Ascending aorta (tissue), 2 donors: Measurements from ENCODE around the gene BRI3BP. TPM values are rescaled to one million over a fixed set of nuclear protein-coding genes. Genes with fewer than 3 reads are reported as not detected.

Experiments used
- DNase-seq, 2 donors: peaks; one replicate each; pipeline ENCODE4 v3.0.0-alpha.2; 2019; ENCODE audit warnings: low spot score in 2 of 2
- H3K27ac ChIP-seq, 2 donors: fragments of 200-600 bp; sonication (generic); one replicate each; pipeline ENCODE4 v1.5.1; 2016 to 2017; ENCODE audit warnings: mild to moderate bottlenecking in 1 of 2
- H3K27me3 ChIP-seq: fragments of 200-600 bp; sonication (generic); one replicate; pipeline ENCODE4 v1.5.1; 2017
- H3K36me3 ChIP-seq, 2 donors: fragments of 200-600 bp; sonication (generic); one replicate each; pipeline ENCODE4 v1.5.1; 2016
- H3K4me1 ChIP-seq, 2 donors: fragments of 200-600 bp; sonication (generic); one replicate each; pipeline ENCODE4 v1.5.1; 2016 to 2017; ENCODE audit warnings: mild to moderate bottlenecking in 1 of 2
- H3K4me3 ChIP-seq, 2 donors: fragments of 200-600 bp; sonication (generic); one replicate each; pipeline ENCODE4 v1.5.1; 2016 to 2017; ENCODE audit warnings: mild to moderate bottlenecking in 1 of 2
- H3K9me3 ChIP-seq, 2 donors: fragments of 200-600 bp; sonication (generic); one replicate each; pipeline ENCODE4 v1.5.1; 2016
- intact Hi-C: fragments of 100-400 bp; cut with DNase I; formaldehyde crosslinking; loops from one replicate; pipeline ENCODE4 v1.15.1; 2023
- total RNA-seq: library from RNA; depleted of rRNA; stranded (reverse); fragments of >200 nt; gene quantifications from one replicate; pipeline ENCODE4 v1.1.0, GENCODE V29; 2016
- TF ChIP-seq, protein P1 (sequence below), 3 experiments: fragments of 200-600 bp in 2 of 3; fragments of 450-650 bp in 1 of 3; sonication (generic) in 2 of 3; IDR thresholded peaks; one replicate each; pipeline ENCODE4 v1.5.1; 2016 to 2019; ENCODE audit warnings: antibody characterized with exemption in 3 of 3, mild to moderate bottlenecking in 1 of 3, moderate library complexity in 1 of 3

The BRI3BP gene
- total RNA-seq, 1 donor from 2014 or later = 2.1 TPM

DNA sequence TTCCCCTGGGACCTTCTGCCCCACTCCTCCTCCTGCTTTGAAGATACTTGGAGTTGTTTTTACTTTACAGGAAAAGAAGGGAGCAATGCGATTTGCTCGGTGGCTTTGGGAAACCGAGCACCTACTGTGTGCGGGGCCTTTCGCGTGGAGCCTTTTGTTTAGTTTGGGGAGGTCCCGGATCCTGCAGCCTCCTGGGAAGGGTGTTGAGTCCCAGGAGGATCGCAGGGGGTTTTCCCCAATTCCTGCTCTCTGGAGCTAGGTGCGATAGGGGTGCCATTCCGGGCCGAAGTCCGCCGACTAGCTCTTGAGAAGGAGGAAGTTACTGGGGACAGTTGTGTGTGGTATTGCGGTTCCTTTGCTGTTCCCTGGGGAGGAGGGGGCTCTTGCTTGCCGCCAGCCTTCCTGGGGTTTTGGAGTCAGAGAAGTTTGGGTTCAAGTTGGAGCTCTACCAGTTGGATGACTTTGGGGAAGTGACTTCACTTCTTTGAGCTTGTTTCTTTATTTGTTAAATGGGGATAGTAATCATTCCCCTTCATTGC is 1.1 kb downstream of the BRI3BP start:
- Histone ChIP-seq H3K27ac (no peak overlapping the region), H3K4me3 (peak overlapping the region; percentile 83 to 84), H3K9me3 (no peaks in the 10 kb centered on the region), H3K4me1 (peaks cover 0 to 5% of the 10 kb centered on the region in 2 donors), H3K27me3 (no peaks in the 10 kb centered on the region), H3K36me3 (no peaks in the 10 kb centered on the region)
- no peak for DNase-seq
- TF ChIP-seq, protein P1, sequence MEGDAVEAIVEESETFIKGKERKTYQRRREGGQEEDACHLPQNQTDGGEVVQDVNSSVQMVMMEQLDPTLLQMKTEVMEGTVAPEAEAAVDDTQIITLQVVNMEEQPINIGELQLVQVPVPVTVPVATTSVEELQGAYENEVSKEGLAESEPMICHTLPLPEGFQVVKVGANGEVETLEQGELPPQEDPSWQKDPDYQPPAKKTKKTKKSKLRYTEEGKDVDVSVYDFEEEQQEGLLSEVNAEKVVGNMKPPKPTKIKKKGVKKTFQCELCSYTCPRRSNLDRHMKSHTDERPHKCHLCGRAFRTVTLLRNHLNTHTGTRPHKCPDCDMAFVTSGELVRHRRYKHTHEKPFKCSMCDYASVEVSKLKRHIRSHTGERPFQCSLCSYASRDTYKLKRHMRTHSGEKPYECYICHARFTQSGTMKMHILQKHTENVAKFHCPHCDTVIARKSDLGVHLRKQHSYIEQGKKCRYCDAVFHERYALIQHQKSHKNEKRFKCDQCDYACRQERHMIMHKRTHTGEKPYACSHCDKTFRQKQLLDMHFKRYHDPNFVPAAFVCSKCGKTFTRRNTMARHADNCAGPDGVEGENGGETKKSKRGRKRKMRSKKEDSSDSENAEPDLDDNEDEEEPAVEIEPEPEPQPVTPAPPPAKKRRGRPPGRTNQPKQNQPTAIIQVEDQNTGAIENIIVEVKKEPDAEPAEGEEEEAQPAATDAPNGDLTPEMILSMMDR (IDR thresholded peaks at IDR 0.05) = no peak
- intact Hi-C loops = no loop called here

DNA sequence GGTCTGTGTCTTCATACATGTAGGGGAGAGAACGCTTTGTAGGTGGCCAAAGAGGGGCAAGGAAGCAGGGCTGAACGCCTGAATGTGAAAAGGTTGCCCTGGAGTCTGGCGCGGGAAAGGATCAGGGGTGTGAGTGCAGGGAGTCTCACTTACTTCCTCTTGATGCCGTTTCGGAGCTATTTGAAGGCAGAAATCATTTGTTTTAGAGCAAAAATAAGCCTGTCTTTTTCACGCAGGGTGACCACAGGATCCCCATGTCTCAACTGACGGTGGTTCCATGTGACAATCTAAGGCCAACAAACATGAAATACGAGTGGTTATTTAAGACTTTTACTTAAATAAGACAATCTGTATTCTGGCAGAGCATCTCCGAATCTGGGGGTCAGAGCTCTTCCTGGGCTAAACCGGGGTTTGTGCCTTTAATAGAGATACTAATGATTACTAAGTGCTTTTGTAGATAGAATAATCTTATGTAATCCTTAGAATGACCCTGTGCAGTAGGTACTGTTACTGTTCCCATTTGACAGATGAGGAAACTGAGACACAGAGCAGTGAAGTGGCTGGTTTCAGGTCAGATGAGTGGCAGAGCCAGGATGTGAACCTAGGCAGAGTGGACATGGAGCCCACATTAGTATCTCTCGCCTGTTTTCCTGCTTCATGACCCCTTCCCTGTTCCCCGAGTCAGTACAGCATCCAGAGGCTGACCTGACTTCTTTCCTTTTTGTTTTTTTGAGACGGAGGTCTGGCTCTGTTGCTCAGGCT is 1.9 kb downstream of the BRI3BP start:
- intact Hi-C loops = no loop called here
- no peaks in the 10 kb centered on the region for H3K36me3 ChIP-seq
- peak overlapping the region in 1 of 2 donors; percentile 84 for H3K4me3 ChIP-seq
- H3K27ac ChIP-seq = no peak overlapping the region
- no peaks in the 10 kb centered on the region for H3K9me3 ChIP-seq
- TF ChIP-seq, protein P1 (IDR thresholded peaks at IDR 0.05) = no peak
- peaks cover 0 to 5% of the 10 kb centered on the region in 2 donors for H3K4me1 ChIP-seq
- no peaks in the 10 kb centered on the region for H3K27me3 ChIP-seq
- DNase-seq = no peak

DNA sequence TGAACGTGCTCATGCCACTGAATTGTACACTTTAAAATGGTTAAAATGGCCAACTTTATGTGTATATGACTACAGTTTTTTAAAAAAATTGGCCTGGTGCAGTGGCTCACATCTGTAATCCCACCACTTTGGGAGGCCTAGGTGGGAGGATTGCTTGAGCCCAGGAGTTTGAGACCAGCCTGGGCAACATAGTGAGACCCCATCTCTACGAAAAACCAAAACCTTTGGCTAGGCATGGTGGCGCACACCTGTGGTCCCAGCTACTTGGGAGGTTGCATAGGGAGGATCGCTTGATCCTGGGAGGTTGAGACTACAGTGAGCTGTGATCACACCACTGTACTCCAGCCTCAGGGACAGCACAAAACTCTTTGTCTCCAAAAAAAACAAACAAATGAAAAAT is 5.3 kb downstream of the BRI3BP start:
- TF ChIP-seq, protein P1 (IDR thresholded peaks at IDR 0.05) = no peak
- H3K9me3 ChIP-seq = no peaks in the 10 kb centered on the region
- intact Hi-C loops = no loop called here
- no peak for DNase-seq
- peaks cover 0 to 5% of the 10 kb centered on the region in 2 donors for H3K4me1 ChIP-seq
- H3K27me3 ChIP-seq = no peaks in the 10 kb centered on the region
- no peak overlapping the region for H3K27ac ChIP-seq
- H3K4me3 ChIP-seq = no peak overlapping the region
- no peaks in the 10 kb centered on the region for H3K36me3 ChIP-seq

DNA sequence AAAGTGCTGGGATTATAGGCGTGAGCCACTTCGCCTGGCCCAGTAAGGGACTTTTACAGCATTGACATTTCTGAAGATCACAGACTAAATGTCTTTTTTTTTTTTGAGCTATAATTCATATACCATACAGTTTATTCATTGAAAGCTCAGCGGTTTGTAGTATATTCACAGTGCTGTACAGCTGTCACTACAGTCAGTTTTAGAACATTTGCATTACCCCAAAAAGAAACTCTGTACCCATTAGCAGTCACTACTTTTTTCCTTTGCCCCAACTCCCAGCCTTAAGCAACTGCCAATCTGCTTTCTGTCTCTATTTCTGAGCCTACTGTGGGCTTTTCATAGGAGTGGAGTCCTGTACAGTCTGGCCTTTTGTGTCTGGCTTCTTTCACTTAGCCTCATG is 8.2 kb downstream of the BRI3BP start:
- no peak for DNase-seq
- Histone ChIP-seq H3K27ac (no peak overlapping the region), H3K9me3 (no peaks in the 10 kb centered on the region), H3K4me3 (no peak overlapping the region), H3K36me3 (no peaks in the 10 kb centered on the region), H3K27me3 (no peaks in the 10 kb centered on the region), H3K4me1 (no peaks in the 10 kb centered on the region)
- TF ChIP-seq, protein P1 (IDR thresholded peaks at IDR 0.05) = no peak
- intact Hi-C loops = no loop called here

DNA sequence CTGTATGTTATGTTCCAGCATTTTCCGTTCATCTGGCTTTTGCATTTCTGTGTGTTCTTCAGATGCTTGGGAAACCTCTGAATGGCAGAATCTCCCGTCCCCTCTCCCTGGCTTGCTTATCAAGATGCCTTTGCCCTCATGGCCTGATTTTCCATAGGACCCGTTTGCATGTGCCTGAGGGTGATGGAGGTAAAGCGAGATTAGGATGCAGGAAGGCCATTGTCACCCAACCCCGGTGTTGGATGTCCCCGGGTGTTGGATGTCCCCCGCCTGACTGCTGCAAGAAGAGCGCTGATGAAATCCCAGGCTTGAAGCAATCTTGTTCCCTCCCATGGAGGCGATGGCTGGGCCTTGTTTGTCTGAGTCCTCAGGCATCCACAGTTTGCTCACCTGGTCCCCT is 9.6 kb downstream of the BRI3BP start:
- no peak overlapping the region for H3K27ac ChIP-seq
- no peak for DNase-seq
- H3K36me3 ChIP-seq = no peaks in the 10 kb centered on the region
- no peak overlapping the region for H3K4me3 ChIP-seq
- intact Hi-C loops = no loop called here
- H3K4me1 ChIP-seq = no peaks in the 10 kb centered on the region
- H3K9me3 ChIP-seq = no peaks in the 10 kb centered on the region
- TF ChIP-seq, protein P1 (IDR thresholded peaks at IDR 0.05) = no peak
- H3K27me3 ChIP-seq = no peaks in the 10 kb centered on the region
